Measurements from ENCODE around the gene VPS26A.
"Not testable (repeated sequence)": the region's sequence is repeated elsewhere in the genome, so short reads cannot be mapped to it uniquely, and the experiment has no call there.

The VPS26A gene

DNA sequence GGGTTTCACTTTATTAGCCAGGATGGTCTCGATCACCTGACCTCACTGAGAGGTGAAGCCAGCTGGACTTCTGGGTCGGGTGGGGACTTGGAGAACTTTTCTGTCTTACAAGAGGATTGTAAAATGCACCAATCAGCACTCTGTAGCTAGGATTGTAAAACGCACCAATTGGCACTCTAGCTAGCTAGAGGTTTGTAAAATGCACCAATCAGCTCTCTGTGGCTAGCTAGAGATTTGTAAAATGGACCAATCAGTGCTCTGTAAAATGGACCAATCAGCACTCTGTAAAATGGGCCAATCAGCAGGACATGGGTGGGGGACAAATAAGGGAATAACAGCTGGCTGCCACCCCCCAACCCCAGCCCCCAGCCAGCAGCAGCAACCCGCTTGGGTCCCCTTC lies 51.3 kb downstream of the VPS26A start:
- H3K79me1 ChIP-seq (ENCODE audit: low read length); H2BK120ac ChIP-seq (ENCODE audit: insufficient read depth, low read length, poor library complexity); H4K8ac ChIP-seq (ENCODE audit: low read depth, low read length); H3K4me1 ChIP-seq (ENCODE audit: control insufficient read depth in 1 of 2, insufficient read depth in 2 of 2, low read length in 2 of 2); H3K27ac ChIP-seq (ENCODE audit: low read depth, low read length); H3K79me2 ChIP-seq (ENCODE audit: control insufficient read depth, insufficient read depth, low read length, poor library complexity); H2AFZ ChIP-seq (ENCODE audit: insufficient read depth, low read length, poor library complexity); H3K23ac ChIP-seq (ENCODE audit: low read length); H3K9ac ChIP-seq (ENCODE audit: low read length); H3K9me3 ChIP-seq (ENCODE audit: insufficient read depth, low read depth, low read length); H4K12ac ChIP-seq (ENCODE audit: low read depth, low read length); H3K14ac ChIP-seq (ENCODE audit: low read length); H3K4ac ChIP-seq (ENCODE audit: low read depth, low read length); H3K36me3 ChIP-seq (ENCODE audit: control insufficient read depth in 1 of 2, insufficient read depth in 2 of 2, low read length in 2 of 2); H3K18ac ChIP-seq (ENCODE audit: low read length); H3K4me3 ChIP-seq (ENCODE audit: low read depth, low read length); H4K91ac ChIP-seq (ENCODE audit: low read depth, low read length); H3K4me2 ChIP-seq (ENCODE audit: low read length); DNase-seq; H2BK5ac ChIP-seq (ENCODE audit: low read depth, low read length, poor library complexity); H3K27me3 ChIP-seq (ENCODE audit: insufficient read depth, low read length); H2BK12ac ChIP-seq (ENCODE audit: low read length); H2AK5ac ChIP-seq (ENCODE audit: low read length): not testable (repeated sequence)
- no CpG with 5 or more reads among the region's 4 CpGs for WGBS (ENCODE audit: extremely low coverage, insufficient coverage, insufficient read length)

DNA sequence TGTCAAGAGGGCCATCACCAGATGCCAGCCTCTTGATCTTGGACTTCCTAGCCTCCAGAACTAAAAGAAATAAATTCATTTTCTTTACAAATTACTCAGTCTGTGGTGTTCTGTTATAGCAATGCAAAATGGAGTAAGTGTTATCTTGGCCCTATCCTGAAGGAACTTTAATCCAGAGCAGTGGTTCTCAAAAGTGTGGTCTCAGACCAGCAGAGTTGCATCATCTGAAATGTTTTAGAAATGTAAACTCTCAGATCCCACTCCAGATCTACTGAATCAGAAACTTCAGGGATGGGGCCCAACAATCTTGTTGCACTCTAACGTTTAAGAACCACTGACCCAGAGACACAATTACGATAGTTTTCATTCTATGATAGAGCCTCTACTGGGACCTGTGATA lies 52.8 kb downstream of the VPS26A start:
- H3K79me1 ChIP-seq (ENCODE audit: low read length), result peaks cover 3% of the 10 kb centered on the region

DNA sequence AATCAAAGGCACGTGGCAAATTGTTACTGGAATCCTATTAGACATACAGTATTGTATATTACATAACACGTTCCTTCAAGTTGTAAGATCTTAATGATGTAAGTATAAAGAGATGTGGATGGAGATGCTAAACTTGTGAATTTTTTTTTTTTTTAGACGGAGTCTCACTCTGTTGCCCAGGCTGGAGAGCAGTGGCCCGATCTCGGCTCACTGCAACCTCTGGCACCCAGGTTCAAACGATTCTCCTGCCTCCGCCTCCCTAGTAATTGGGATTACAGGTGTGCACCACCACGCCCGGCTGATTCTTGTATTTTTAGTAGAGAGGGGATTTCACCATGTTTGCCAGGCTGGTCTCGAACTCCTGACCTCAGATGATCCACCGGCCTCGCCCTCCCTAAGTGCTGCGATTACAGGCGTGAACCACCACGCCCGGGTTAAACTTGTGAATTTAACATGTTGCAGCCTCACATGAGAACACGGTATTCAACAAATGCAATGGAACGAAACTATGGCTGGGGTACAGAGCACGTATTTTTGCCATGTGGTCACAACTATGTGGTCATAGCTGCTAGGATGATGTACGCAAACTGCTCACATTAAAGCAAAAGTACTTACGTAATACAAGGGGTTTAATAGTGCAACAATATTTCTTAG lies 55.2 kb downstream of the VPS26A start:
- peaks cover 2% of the 10 kb centered on the region for H3K9me3 ChIP-seq (ENCODE audit: insufficient read depth, low read depth, low read length)
- H2AK5ac ChIP-seq (ENCODE audit: low read length), result no peak overlapping the region
- no peak overlapping the region for H3K4ac ChIP-seq (ENCODE audit: low read depth, low read length)
- peaks cover 8% of the 10 kb centered on the region for H3K79me2 ChIP-seq (ENCODE audit: control insufficient read depth, insufficient read depth, low read length, poor library complexity)
- peaks cover 0 to 2% of the 10 kb centered on the region in 2 experiments for H3K36me3 ChIP-seq (ENCODE audit: control insufficient read depth in 1 of 2, insufficient read depth in 2 of 2, low read length in 2 of 2)
- peak in 1 of 2 donors; percentile 49 for DNase-seq
- peak overlapping the region; percentile 63 for H3K4me3 ChIP-seq (ENCODE audit: low read depth, low read length)
- no peak overlapping the region for H2BK12ac ChIP-seq (ENCODE audit: low read length)
- H2BK120ac ChIP-seq (ENCODE audit: insufficient read depth, low read length, poor library complexity), result no peak overlapping the region
- H3K4me2 ChIP-seq (ENCODE audit: low read length), result peak overlapping the region; percentile 94
- no peak overlapping the region for H2BK5ac ChIP-seq (ENCODE audit: low read depth, low read length, poor library complexity)
- no peak overlapping the region for H4K12ac ChIP-seq (ENCODE audit: low read depth, low read length)
- no peak overlapping the region for H3K18ac ChIP-seq (ENCODE audit: low read length)
- H4K91ac ChIP-seq (ENCODE audit: low read depth, low read length), result no peak overlapping the region
- peaks cover 0 to 7% of the 10 kb centered on the region in 2 experiments for H3K4me1 ChIP-seq (ENCODE audit: control insufficient read depth in 1 of 2, insufficient read depth in 2 of 2, low read length in 2 of 2)
- no peaks in the 10 kb centered on the region for H3K27me3 ChIP-seq (ENCODE audit: insufficient read depth, low read length)
- H3K14ac ChIP-seq (ENCODE audit: low read length), result no peak overlapping the region
- WGBS (ENCODE audit: extremely low coverage, insufficient coverage, insufficient read length), result no CpG with 5 or more reads among the region's 21 CpGs
- H2AFZ ChIP-seq (ENCODE audit: insufficient read depth, low read length, poor library complexity), result peak overlapping the region; percentile 4
- H4K8ac ChIP-seq (ENCODE audit: low read depth, low read length), result peak overlapping the region; percentile 52
- peak overlapping the region; percentile 74 for H3K23ac ChIP-seq (ENCODE audit: low read length)
- no peak overlapping the region for H3K27ac ChIP-seq (ENCODE audit: low read depth, low read length)
- peaks cover 3% of the 10 kb centered on the region for H3K79me1 ChIP-seq (ENCODE audit: low read length)
- H3K9ac ChIP-seq (ENCODE audit: low read length), result peak overlapping the region; percentile 69

More for the DNA sequence above, 52.8 kb downstream of the VPS26A start:
- Histone ChIP-seq H2BK5ac (ENCODE audit: low read depth, low read length, poor library complexity) (no peak overlapping the region), H3K4me1 (ENCODE audit: control insufficient read depth in 1 of 2, insufficient read depth in 2 of 2, low read length in 2 of 2) (peaks cover 0 to 7% of the 10 kb centered on the region in 2 experiments), H3K27ac (ENCODE audit: low read depth, low read length) (no peak overlapping the region), H2BK12ac (ENCODE audit: low read length) (no peak overlapping the region), H4K91ac (ENCODE audit: low read depth, low read length) (no peak overlapping the region), H3K4ac (ENCODE audit: low read depth, low read length) (no peak overlapping the region), H2AFZ (ENCODE audit: insufficient read depth, low read length, poor library complexity) (no peak overlapping the region), H4K12ac (ENCODE audit: low read depth, low read length) (no peak overlapping the region), H3K27me3 (ENCODE audit: insufficient read depth, low read length) (no peaks in the 10 kb centered on the region), H2BK120ac (ENCODE audit: insufficient read depth, low read length, poor library complexity) (no peak overlapping the region), H3K36me3 (ENCODE audit: control insufficient read depth in 1 of 2, insufficient read depth in 2 of 2, low read length in 2 of 2) (no peaks in the 10 kb centered on the region), H3K79me2 (ENCODE audit: control insufficient read depth, insufficient read depth, low read length, poor library complexity) (peaks cover 8% of the 10 kb centered on the region), H4K8ac (ENCODE audit: low read depth, low read length) (no peak overlapping the region), H3K9ac (ENCODE audit: low read length) (no peak overlapping the region), H3K9me3 (ENCODE audit: insufficient read depth, low read depth, low read length) (peaks cover 2% of the 10 kb centered on the region), H3K23ac (ENCODE audit: low read length) (no peak overlapping the region), H2AK5ac (ENCODE audit: low read length) (no peak overlapping the region), H3K4me2 (ENCODE audit: low read length) (no peak overlapping the region), H3K4me3 (ENCODE audit: low read depth, low read length) (no peak overlapping the region), H3K18ac (ENCODE audit: low read length) (no peak overlapping the region), H3K14ac (ENCODE audit: low read length) (no peak overlapping the region)
- WGBS (ENCODE audit: extremely low coverage, insufficient coverage, insufficient read length), result no CpG with 5 or more reads among the region's 2 CpGs
- no peak for DNase-seq

DNA sequence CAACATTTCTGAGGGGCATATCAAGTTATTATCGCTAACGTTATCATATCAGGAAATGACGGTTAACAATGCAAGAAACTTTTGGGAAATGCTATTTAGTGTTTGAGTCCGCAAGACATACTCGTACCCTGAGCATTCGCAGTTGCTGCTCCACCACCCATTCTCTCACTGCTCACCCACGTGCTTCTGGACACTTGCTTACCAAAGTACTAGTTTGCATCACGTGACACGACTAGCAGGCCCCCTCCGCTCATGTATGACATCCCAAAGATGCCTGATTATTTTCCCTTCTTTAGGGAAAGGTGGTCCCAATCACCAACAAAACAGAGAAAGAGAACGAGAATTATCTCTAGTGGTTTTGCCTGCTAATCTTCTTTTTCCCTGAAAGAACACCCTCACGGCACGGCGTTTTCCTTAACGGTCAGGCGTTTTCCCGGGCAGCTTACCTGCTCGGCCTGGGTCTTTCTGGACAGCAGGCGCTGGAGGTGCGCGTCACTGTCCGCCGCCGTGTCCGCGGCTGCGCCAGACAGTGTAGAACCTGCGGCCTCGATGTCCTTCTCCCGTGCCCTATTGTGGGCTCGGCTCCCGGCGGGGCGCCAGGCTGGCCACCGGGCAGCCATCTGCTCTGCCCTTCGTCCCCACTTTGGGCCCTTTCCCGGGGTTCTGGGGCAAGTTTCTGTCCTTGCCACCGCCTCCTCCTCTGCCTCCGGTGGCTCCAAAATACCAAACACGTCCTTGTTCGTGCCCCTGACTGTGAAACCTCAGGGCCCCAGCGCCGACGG lies 56.0 kb downstream of the VPS26A start, which contains the start of gene SUPV3L1:
Gene SUPV3L1 (plus strand): TSS at position 492 of the 782 bp plus-strand sequence. CDS start 58 bp downstream, at position 550.
- Histone ChIP-seq H3K79me1 (ENCODE audit: low read length) (peaks cover 3% of the 10 kb centered on the region), H4K8ac (ENCODE audit: low read depth, low read length) (peak within 1 kb of the TSS; percentile 95), H3K23ac (ENCODE audit: low read length) (peak within 1 kb of the TSS; percentile 74), H2BK12ac (ENCODE audit: low read length) (no peak within 1 kb of the TSS), H3K14ac (ENCODE audit: low read length) (peak within 1 kb of the TSS; percentile 58), H3K4ac (ENCODE audit: low read depth, low read length) (peak within 1 kb of the TSS; percentile 95), H3K27me3 (ENCODE audit: insufficient read depth, low read length) (no peaks in the 10 kb centered on the region), H3K36me3 (ENCODE audit: control insufficient read depth in 1 of 2, insufficient read depth in 2 of 2, low read length in 2 of 2) (peaks cover 0 to 2% of the 10 kb centered on the region in 2 experiments), H4K91ac (ENCODE audit: low read depth, low read length) (peak within 1 kb of the TSS; percentile 50), H3K79me2 (ENCODE audit: control insufficient read depth, insufficient read depth, low read length, poor library complexity) (peaks cover 8% of the 10 kb centered on the region), H4K12ac (ENCODE audit: low read depth, low read length) (peak within 1 kb of the TSS; percentile 56), H3K4me1 (ENCODE audit: control insufficient read depth in 1 of 2, insufficient read depth in 2 of 2, low read length in 2 of 2) (peaks cover 0 to 7% of the 10 kb centered on the region in 2 experiments), H3K18ac (ENCODE audit: low read length) (peak within 1 kb of the TSS; percentile 40), H3K9ac (ENCODE audit: low read length) (peak within 1 kb of the TSS; percentile 98), H3K27ac (ENCODE audit: low read depth, low read length) (peak within 1 kb of the TSS; percentile 72), H2AK5ac (ENCODE audit: low read length) (peak within 1 kb of the TSS; percentile 75), H3K4me2 (ENCODE audit: low read length) (peak within 1 kb of the TSS; percentile 94), H2BK5ac (ENCODE audit: low read depth, low read length, poor library complexity) (peak within 1 kb of the TSS; percentile 65), H2AFZ (ENCODE audit: insufficient read depth, low read length, poor library complexity) (peak within 1 kb of the TSS; percentile 85), H2BK120ac (ENCODE audit: insufficient read depth, low read length, poor library complexity) (peak within 1 kb of the TSS; percentile 54), H3K9me3 (ENCODE audit: insufficient read depth, low read depth, low read length) (peaks cover 2% of the 10 kb centered on the region), H3K4me3 (ENCODE audit: low read depth, low read length) (peak within 1 kb of the TSS; percentile 95)
- no CpG with 5 or more reads among the region's 44 CpGs for WGBS (ENCODE audit: extremely low coverage, insufficient coverage, insufficient read length)
- peak; percentile 94 to 97 for DNase-seq
